PC-9 (cell line): ENCODE results near the gene PKIB.

Source experiments
- CTCF ChIP-seq: fragments of 200-600 bp; sonication (generic); conservative IDR thresholded peaks from 2 replicates; pipeline ENCODE4 v1.6.1; 2017; ENCODE audit warnings: mixed run types, antibody characterized with exemption, mild to moderate bottlenecking, moderate library complexity
- EZH2 ChIP-seq: fragments of 200-600 bp; sonication (generic); IDR thresholded peaks from 2 replicates; pipeline ENCODE4 v1.8.0; 2017; ENCODE audit warnings: antibody characterized with exemption, low read depth

- TF ChIP-seq CTCF, result no peak
- no peak for TF ChIP-seq EZH2
These were observed 82.8 kb downstream of the PKIB start for GRCh38 chr6:122692807-122693580.
